GM10248 (cell line): ENCODE results near the gene NFATC3.

ENCODE experiments used
- CTCF ChIA-PET: fragments of 300-600 bp; sonication (Branson Sonifier 250); formaldehyde crosslinking; extraction: SDS; loops from one replicate; lab custom pipeline; 2021; ENCODE audit warnings: antibody characterized with exemption; lab: Yijun Ruan, JAX
- POLR2A ChIA-PET: fragments of 350-650 bp; sonication (Branson Sonifier 250); formaldehyde crosslinking; extraction: SDS; loops from one replicate; lab custom pipeline; 2020; ENCODE audit warnings: antibody characterized with exemption; lab: Yijun Ruan, JAX
- DNase-seq: peaks from one replicate; pipeline ENCODE4 v3.0.0; 2012; ENCODE audit errors: extremely low spot score
- TF ChIP-seq, protein P1 (sequence below): IDR thresholded peaks from 2 replicates; pipeline ENCODE4 v1.5.1; 2012; ENCODE audit warnings: mild to moderate bottlenecking, low read depth; ENCODE audit errors: extremely low read depth, missing control alignments, control extremely low read depth

Gene NFATC3

GRCh38 chr16:68200088-68200783 lies 115.1 kb downstream of the NFATC3 start:
- POLR2A ChIA-PET, result no interaction called here
- TF ChIP-seq, protein P1, sequence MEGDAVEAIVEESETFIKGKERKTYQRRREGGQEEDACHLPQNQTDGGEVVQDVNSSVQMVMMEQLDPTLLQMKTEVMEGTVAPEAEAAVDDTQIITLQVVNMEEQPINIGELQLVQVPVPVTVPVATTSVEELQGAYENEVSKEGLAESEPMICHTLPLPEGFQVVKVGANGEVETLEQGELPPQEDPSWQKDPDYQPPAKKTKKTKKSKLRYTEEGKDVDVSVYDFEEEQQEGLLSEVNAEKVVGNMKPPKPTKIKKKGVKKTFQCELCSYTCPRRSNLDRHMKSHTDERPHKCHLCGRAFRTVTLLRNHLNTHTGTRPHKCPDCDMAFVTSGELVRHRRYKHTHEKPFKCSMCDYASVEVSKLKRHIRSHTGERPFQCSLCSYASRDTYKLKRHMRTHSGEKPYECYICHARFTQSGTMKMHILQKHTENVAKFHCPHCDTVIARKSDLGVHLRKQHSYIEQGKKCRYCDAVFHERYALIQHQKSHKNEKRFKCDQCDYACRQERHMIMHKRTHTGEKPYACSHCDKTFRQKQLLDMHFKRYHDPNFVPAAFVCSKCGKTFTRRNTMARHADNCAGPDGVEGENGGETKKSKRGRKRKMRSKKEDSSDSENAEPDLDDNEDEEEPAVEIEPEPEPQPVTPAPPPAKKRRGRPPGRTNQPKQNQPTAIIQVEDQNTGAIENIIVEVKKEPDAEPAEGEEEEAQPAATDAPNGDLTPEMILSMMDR, result no peak
- CTCF ChIA-PET, result interaction anchor here (0.7 to 1.5 kb wide), 4 partner anchors 13 to 61 kb away, joined by 3 read pairs; no protein-coding TSS in a partner anchor
- DNase-seq, result peak; percentile 28

DNA sequence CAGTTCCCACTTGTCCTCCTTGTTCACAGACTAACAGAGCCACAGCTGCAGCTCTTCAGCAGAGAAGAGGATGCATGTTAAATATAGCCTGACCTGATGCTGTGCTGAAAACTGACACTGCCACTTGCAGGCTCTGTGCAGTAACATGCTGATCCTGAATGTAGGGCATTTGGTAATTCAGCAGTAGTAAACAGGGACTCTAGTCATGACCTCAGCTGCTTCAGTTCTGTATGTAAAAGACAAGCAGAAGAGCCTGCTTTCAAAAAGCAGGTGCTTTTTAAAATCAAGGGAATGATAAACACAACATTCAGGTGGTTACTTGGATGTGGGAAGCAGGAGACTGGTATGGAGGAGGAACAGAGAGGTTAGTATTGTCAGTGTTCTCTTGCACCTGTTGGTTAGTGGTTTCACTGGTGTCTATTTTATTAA lies 116.9 kb downstream of the NFATC3 start:
- ChIA-PET POLR2A (no interaction called here), CTCF (interaction anchor here (1.3 kb wide), 1 partner anchor 107 kb away, joined by 5 read pairs; no protein-coding TSS in a partner anchor)
- TF ChIP-seq, protein P1, result peak; percentile 16
- DNase-seq, result no peak

- ChIA-PET CTCF (interaction anchor here (0.7 to 1.7 kb wide), 4 partner anchors 22 to 141 kb away, joined by 3 to 4 read pairs (median 3); no protein-coding TSS in a partner anchor), POLR2A (no interaction called here)
- no peak for DNase-seq
- TF ChIP-seq, protein P1, result no peak
Observed at GRCh38 chr16:68206245-68206644, 121.1 kb downstream of the NFATC3 start.

DNA sequence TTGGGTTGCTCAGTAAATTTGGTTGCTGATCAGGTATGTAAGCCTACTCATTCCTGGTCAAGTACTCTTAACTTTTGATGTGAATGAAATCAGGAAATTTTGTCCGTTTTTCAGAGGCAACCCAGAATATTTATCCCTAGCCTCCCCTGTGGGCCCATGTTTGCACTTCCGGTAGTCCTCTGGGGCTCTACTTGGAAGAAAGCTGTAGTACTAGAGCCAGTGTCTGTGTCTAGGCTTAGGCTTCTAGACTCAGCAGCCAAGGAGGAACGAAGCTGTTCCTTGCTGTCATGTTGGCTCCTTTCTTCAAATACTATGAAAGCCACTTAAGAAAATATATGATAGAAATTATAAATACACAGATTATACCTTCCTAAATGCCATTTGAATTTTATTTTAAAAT lies 129.6 kb downstream of the NFATC3 start:
- ChIA-PET POLR2A (no interaction called here), CTCF (interaction anchor here (1.0 to 1.2 kb wide), 2 partner anchors 14 to 398 kb away, joined by 3 read pairs; no protein-coding TSS in a partner anchor)
- TF ChIP-seq, protein P1, result no peak
- no peak for DNase-seq

- ChIA-PET POLR2A (no interaction called here), CTCF (interaction anchor here (1.1 kb wide), 1 partner anchor 13 kb away, joined by 3 read pairs; no protein-coding TSS in a partner anchor)
- TF ChIP-seq, protein P1, result no peak
- DNase-seq, result no peak
Observed at GRCh38 chr16:68215302-68215701, 130.1 kb downstream of the NFATC3 start.

DNA sequence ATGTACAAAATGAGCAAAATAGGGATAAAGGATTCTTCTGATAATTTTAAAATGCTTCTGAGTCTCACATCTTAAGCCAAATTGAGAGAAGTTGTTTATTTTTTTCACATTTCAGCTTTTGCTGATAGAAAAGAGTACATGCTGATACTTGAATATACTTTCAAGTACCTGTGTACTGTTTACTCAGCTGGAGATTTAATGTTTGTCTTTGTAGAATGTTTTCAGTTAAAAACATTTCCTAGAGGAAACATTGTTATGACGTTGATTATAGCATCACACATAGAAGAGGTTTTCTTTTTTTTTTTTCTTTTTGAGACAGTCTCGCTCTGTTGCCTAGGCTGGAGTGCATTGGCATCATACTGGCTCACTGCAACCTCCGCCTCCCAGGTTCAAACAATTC lies 131.1 kb downstream of the NFATC3 start:
- TF ChIP-seq, protein P1, result no peak
- ChIA-PET POLR2A (no interaction called here), CTCF (interaction anchor here (0.7 to 2.6 kb wide), 5 partner anchors 10 to 18 kb away, joined by 3 to 16 read pairs (median 3); no protein-coding TSS in a partner anchor)
- DNase-seq, result no peak
